ENCODE data around the gene CDC16. TPM values are rescaled to one million over a fixed set of nuclear protein-coding genes. Genes with fewer than 3 reads are reported as not detected.

Gene CDC16
- total RNA-seq, 2 donors from 2014 or later, result 35.7 to 47.9 TPM

- no peak for DNase-seq
- Histone ChIP-seq H3K36me3 (no peaks in the 10 kb centered on the region), H3K27ac (no peak overlapping the region), H3K9ac (ENCODE audit: low read depth in 2 of 2, low read length in 2 of 2) (no peak overlapping the region), H3K27me3 (no peaks in the 10 kb centered on the region), H3K4me3 (no peak overlapping the region), H3K4me1 (no peaks in the 10 kb centered on the region), H3K9me3 (no peaks in the 10 kb centered on the region)
- intact Hi-C loops (cut with DNase I), result no loop called here
- no peak for TF ChIP-seq CTCF (IDR thresholded peaks at IDR 0.05)
These were observed 75.2 kb downstream of the CDC16 start for GRCh38 chr13:114309806-114310410.

GRCh38 chr13:114310956-114311355, 76.3 kb downstream of the CDC16 start:
- no peak for TF ChIP-seq CTCF (IDR thresholded peaks at IDR 0.05)
- Histone ChIP-seq H3K27ac (no peak overlapping the region), H3K9me3 (no peaks in the 10 kb centered on the region), H3K4me1 (no peaks in the 10 kb centered on the region), H3K36me3 (no peaks in the 10 kb centered on the region), H3K9ac (ENCODE audit: low read depth in 2 of 2, low read length in 2 of 2) (no peak overlapping the region), H3K27me3 (no peaks in the 10 kb centered on the region), H3K4me3 (no peak overlapping the region)
- no peak for DNase-seq
- intact Hi-C loops (cut with DNase I), result no loop called here

GRCh38 chr13:114311387-114311786, 76.7 kb downstream of the CDC16 start:
- intact Hi-C loops (cut with DNase I), result no loop called here
- DNase-seq, result no peak
- no peaks in the 10 kb centered on the region for H3K27me3 ChIP-seq
- H3K4me3 ChIP-seq, result no peak overlapping the region
- H3K4me1 ChIP-seq, result no peaks in the 10 kb centered on the region
- no peak for TF ChIP-seq CTCF (IDR thresholded peaks at IDR 0.05)
- H3K27ac ChIP-seq, result no peak overlapping the region
- H3K36me3 ChIP-seq, result no peaks in the 10 kb centered on the region
- H3K9ac ChIP-seq (ENCODE audit: low read depth in 2 of 2, low read length in 2 of 2), result no peak overlapping the region
- H3K9me3 ChIP-seq, result no peaks in the 10 kb centered on the region

- Histone ChIP-seq H3K27ac (no peak overlapping the region), H3K27me3 (no peaks in the 10 kb centered on the region), H3K4me1 (no peaks in the 10 kb centered on the region), H3K9me3 (no peaks in the 10 kb centered on the region), H3K36me3 (no peaks in the 10 kb centered on the region), H3K4me3 (no peak overlapping the region), H3K9ac (ENCODE audit: low read depth in 2 of 2, low read length in 2 of 2) (no peak overlapping the region)
- intact Hi-C loops (cut with DNase I), result no loop called here
- no peak for TF ChIP-seq CTCF (IDR thresholded peaks at IDR 0.05)
- no peak for DNase-seq
These were observed 77.2 kb downstream of the CDC16 start for GRCh38 chr13:114311908-114312307.

GRCh38 chr13:114313061-114313860, 78.6 kb downstream of the CDC16 start:
- intact Hi-C loops (cut with DNase I), result no loop called here
- Histone ChIP-seq H3K9me3 (no peaks in the 10 kb centered on the region), H3K27me3 (no peaks in the 10 kb centered on the region), H3K4me1 (no peaks in the 10 kb centered on the region), H3K9ac (ENCODE audit: low read depth in 2 of 2, low read length in 2 of 2) (peak overlapping the region in 1 of 2 donors; percentile 81), H3K27ac (peak overlapping the region; percentile 95), H3K36me3 (no peaks in the 10 kb centered on the region), H3K4me3 (peak overlapping the region; percentile 83)
- DNase-seq, result no peak
- TF ChIP-seq CTCF (IDR thresholded peaks at IDR 0.05), result no peak
